Measurements from ENCODE around the gene NUP214.

The NUP214 gene

GRCh38 chr9:131125288-131126058 is at the start of gene NUP214:
NUP214 (plus strand) TSS chr9:131125586; CDS start chr9:131125705, 119 bp downstream.
- peak; percentile 100 for DNase-seq

GRCh38 chr9:131076347-131077195 is 48.8 kb upstream of the NUP214 start:
- no peak for DNase-seq

- no peak for DNase-seq
Measured at GRCh38 chr9:131078427-131079366, 46.7 kb upstream of the NUP214 start.

DNA sequence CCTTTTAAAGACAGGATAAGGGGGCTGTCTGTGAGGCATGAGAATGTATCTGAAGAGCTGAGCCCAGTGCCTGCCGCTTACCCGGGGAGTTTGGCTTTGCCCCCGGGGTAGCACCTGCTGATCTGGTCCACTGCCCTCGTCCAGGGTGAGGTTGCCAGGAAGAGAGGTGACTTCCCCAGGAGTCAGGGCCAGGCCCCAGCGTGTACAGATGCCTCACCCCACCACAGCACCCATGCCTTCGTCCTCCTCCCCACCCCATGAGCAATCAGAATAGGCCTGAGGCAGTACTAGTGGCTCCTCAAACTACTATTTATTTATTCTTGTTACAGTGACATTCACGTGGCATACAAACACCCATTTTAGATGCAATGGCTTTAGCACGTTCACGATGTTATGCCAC is 44.8 kb upstream of the NUP214 start:
- DNase-seq, result no peak

- no peak for DNase-seq
Measured at GRCh38 chr9:131081868-131082267, 43.5 kb upstream of the NUP214 start.

- no peak for DNase-seq
Measured at GRCh38 chr9:131082774-131083512, 42.4 kb upstream of the NUP214 start.

GRCh38 chr9:131084661-131085369 is 40.6 kb upstream of the NUP214 start:
- DNase-seq, result no peak

- DNase-seq, result no peak
Measured at GRCh38 chr9:131085370-131086122, 39.8 kb upstream of the NUP214 start.

- no peak for DNase-seq
Measured at GRCh38 chr9:131087354-131087893, 38.0 kb upstream of the NUP214 start.

DNA sequence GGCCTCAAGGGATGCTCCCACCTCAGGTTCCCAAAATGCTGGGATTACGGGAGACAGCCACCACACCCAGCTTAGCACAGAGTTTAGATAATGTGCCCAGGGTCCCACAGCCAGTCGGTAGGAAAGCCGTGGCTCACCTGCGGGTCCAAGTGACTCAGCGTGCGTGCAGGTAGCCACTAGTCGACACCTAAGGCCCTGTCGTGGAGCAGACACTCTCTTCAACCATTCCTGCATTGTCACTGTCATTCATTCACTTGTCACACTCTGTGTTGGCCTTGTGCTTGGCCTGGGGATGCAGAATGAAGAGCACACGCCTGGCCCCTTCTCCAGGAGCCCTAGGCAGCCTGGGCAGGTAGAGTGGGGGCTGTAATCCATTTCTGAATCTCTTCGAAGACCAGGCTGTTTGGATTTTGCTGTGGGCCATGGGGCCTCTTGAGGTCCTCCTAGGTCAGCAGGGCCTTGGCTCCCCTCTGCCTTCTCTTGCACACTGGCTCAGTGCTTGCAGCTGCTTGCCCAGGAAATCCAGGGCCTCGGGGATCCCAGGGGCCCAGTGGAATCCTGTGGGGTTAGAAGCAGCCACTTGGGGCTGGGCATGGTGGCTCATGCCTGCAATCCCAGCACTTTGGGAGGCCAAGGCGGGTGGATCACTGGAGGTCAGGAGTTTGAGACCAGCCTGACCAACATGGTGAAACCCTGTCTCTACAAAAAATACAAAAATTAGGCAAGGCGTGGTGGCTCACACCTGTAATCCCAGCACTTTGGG is 35.2 kb upstream of the NUP214 start:
- DNase-seq, result no peak

GRCh38 chr9:131091352-131091992 is 33.9 kb upstream of the NUP214 start:
- no peak for DNase-seq

DNA sequence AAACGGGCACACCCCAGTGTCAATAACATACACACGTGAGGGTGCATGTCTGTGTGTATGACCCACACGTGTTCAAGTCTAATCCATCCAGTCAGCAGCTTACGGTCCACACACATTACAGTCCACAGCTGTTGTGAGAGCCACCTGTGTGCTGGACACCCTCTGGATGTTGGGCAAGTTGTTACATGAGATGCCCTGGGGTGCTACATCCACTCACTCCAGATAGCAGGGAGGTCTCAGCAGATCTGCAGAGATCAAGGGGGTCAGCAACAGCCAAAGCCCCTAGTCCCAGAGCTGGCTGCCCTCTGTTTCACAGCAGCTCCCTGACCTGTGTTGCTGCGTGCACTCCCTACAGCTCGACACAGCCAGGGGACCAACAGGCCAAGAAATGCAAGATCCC is 33.4 kb upstream of the NUP214 start:
- no peak for DNase-seq

DNA sequence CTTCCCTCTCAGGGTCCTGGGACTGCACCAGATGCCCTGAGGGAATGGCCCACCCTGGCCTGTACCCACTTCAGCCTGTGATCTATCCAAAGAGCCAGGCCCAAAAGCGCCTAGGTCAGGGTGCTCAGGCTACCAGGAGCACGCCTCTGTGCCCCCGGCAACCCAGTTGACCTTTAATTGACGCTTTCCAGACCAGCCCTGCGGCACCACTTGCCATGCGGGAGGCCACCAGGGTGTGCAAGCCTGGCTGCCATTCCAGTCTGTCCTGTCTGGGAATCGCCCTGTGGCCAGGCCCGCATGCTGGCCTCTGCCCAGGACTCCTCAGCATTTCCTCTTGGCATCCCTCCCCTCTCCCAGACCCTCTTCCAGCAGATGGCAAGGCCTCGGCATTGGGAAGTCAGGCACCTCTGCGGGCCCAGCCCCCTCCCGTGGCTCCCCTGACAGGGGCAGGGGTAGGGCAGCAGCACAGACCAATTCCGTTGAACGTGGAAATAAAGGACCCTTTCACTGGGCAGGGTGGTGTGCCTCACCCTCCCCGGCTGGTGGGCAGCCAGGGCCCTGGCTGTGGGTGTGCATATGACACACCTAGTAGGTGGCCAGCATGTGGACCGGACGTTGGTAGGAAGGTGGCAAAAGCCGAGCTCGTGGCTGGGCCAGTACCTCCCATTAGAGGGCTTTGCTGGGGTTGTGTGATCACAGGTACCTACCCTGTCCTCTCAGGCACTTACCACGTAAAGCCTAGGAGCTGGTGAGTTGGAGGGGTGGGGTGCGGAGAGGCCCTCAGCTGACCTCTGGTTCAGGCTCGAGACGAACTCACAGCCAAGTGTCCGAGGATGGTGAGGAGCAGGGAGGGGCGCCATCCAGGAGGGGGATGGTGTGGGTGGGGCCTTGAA is 32.6 kb upstream of the NUP214 start:
- DNase-seq, result no peak

GRCh38 chr9:131094015-131094414 is 31.4 kb upstream of the NUP214 start:
- no peak for DNase-seq

GRCh38 chr9:131094622-131095021 is 30.8 kb upstream of the NUP214 start:
- DNase-seq, result no peak

- no peak for DNase-seq
Measured at GRCh38 chr9:131095666-131096268, 29.6 kb upstream of the NUP214 start.

- peak; percentile 38 for DNase-seq
Measured at GRCh38 chr9:131096269-131097125, 28.9 kb upstream of the NUP214 start, which contains the start of gene AIF1L. AIF1L (plus strand) TSS chr9:131096531; CDS start chr9:131096630, 99 bp downstream.

All from stimulated activated CD4-positive, alpha-beta T cell treated with anti-CD3 and anti-CD28 coated beads, Interleukin-12 subunit alpha, Interleukin-12 subunit beta, amount 100 ng/mL, for 4 hours (primary cell).